ENCODE results near the gene RETN.
A peak's percentile ranks its signal among the peaks of the same experiment; 100 is the strongest.

Gene RETN

GRCh38 chr19:7657131-7657751 lies 11.6 kb upstream of the RETN start:
- DNase-seq (ENCODE audit: low read depth): no peak

- peak; percentile 32 for DNase-seq (ENCODE audit: low read depth)
Measured at GRCh38 chr19:7658219-7658686, 10.6 kb upstream of the RETN start.

- DNase-seq (ENCODE audit: low read depth): no peak
Measured at GRCh38 chr19:7661744-7662538, 6.9 kb upstream of the RETN start.

GRCh38 chr19:7662657-7663056 lies 6.2 kb upstream of the RETN start:
- DNase-seq (ENCODE audit: low read depth): no peak

- DNase-seq (ENCODE audit: low read depth): no peak
Measured at GRCh38 chr19:7663706-7664105, 5.1 kb upstream of the RETN start.

- no peak for DNase-seq (ENCODE audit: low read depth)
Measured at GRCh38 chr19:7665076-7665475, 3.8 kb upstream of the RETN start.

GRCh38 chr19:7669641-7670040 lies 792 bp downstream of the RETN start:
- no peak for DNase-seq (ENCODE audit: low read depth)

- no peak for DNase-seq (ENCODE audit: low read depth)
Measured at GRCh38 chr19:7670150-7670783, 1.4 kb downstream of the RETN start.

GRCh38 chr19:7670790-7671189 lies 1.9 kb downstream of the RETN start:
- no peak for DNase-seq (ENCODE audit: low read depth)

GRCh38 chr19:7672522-7672921 lies 3.7 kb downstream of the RETN start:
- no peak for DNase-seq (ENCODE audit: low read depth)

- DNase-seq (ENCODE audit: low read depth): no peak
Measured at GRCh38 chr19:7674010-7675005, 5.5 kb downstream of the RETN start.

- no peak for DNase-seq (ENCODE audit: low read depth)
Measured at GRCh38 chr19:7676376-7676775, 7.5 kb downstream of the RETN start.

GRCh38 chr19:7676854-7677253 lies 8.0 kb downstream of the RETN start, which contains the start of gene MCEMP1:
TSS of gene MCEMP1 (plus strand) at chr19:7677090. CDS start at chr19:7677121, 31 bp downstream.
- DNase-seq (ENCODE audit: low read depth): no peak

GRCh38 chr19:7677669-7678311 lies 8.9 kb downstream of the RETN start:
- DNase-seq (ENCODE audit: low read depth): no peak

- peak; percentile 57 for DNase-seq (ENCODE audit: low read depth)
Measured at GRCh38 chr19:7678971-7679751, 10.3 kb downstream of the RETN start.

GRCh38 chr19:7679771-7680605 lies 11.1 kb downstream of the RETN start:
- DNase-seq (ENCODE audit: low read depth): no peak

GRCh38 chr19:7680606-7681339 lies 11.9 kb downstream of the RETN start, which contains the start of gene TRAPPC5:
TSS of gene TRAPPC5 (plus strand) at chr19:7680833. CDS start at chr19:7682254, 1,421 bp downstream.
- DNase-seq (ENCODE audit: low read depth): peak; percentile 83

GRCh38 chr19:7681340-7682174 lies 12.7 kb downstream of the RETN start:
- DNase-seq (ENCODE audit: low read depth): peak; percentile 83
